ENCODE data around the gene BCL10. TPM values are rescaled to one million over a fixed set of nuclear protein-coding genes. Genes with fewer than 3 reads are reported as not detected.
"Not testable (repeated sequence)": the region's sequence is repeated elsewhere in the genome, so short reads cannot be mapped to it uniquely, and the experiment has no call there.

Gene BCL10
- total RNA-seq, 2 experiments from 2014 or later, result 30.6 to 32.3 TPM

GRCh38 chr1:85259118-85259911, 17.1 kb downstream of the BCL10 start, which contains the start of gene C1orf52:
C1orf52 (minus strand) TSS chr1:85259662; CDS start chr1:85259633, 29 bp downstream.
- peak within 1 kb of the TSS; percentile 87 for H3K4me3 Mint-ChIP-seq
- peak; percentile 93 for TF ChIP-seq CTCF (IDR thresholded peaks at IDR 0.05)
- no peaks in the 10 kb centered on the region for H3K27me3 Mint-ChIP-seq
- H3K36me3 Mint-ChIP-seq (ENCODE audit: low read depth), result peaks cover 26% of the 10 kb centered on the region
- ATAC-seq, result peak; percentile 99
- DNase-seq, result peak; percentile 98
- intact Hi-C loops (cut with micrococcal nuclease), result loop anchor here (1.0 to 5.0 kb wide), 2 partner anchors 152 to 314 kb away; no protein-coding TSS in a partner anchor
- peaks cover 5% of the 10 kb centered on the region for H3K9me3 Mint-ChIP-seq
- POLR2A ChIA-PET, result interaction anchor here (0.6 to 3.5 kb wide), 7 partner anchors 14 to 314 kb away, joined by 3 to 24 read pairs (median 4); partner anchors contain the start of genes BCL10 and SYDE2
- H3K4me1 Mint-ChIP-seq (ENCODE audit: low read depth), result peaks cover 36% of the 10 kb centered on the region
- H3K27ac Mint-ChIP-seq, result peak within 1 kb of the TSS; percentile 96
- CTCF ChIA-PET, result interaction anchor here (0.6 to 9.3 kb wide), 43 partner anchors 11 to 1153 kb away, joined by 3 to 167 read pairs (median 4); partner anchors contain the start of gene BCL10

- CTCF ChIA-PET, result interaction anchor here (0.6 to 9.3 kb wide), 38 partner anchors 10 to 1153 kb away, joined by 3 to 167 read pairs (median 4); partner anchors contain the start of gene BCL10
- no peak for TF ChIP-seq CTCF (IDR thresholded peaks at IDR 0.05)
- peaks cover 5% of the 10 kb centered on the region for H3K9me3 Mint-ChIP-seq
- DNase-seq (no peak), ATAC-seq (no peak)
- peaks cover 37% of the 10 kb centered on the region for H3K4me1 Mint-ChIP-seq (ENCODE audit: low read depth)
- H3K27ac Mint-ChIP-seq, result peak overlapping the region; percentile 96
- no peaks in the 10 kb centered on the region for H3K27me3 Mint-ChIP-seq
- intact Hi-C loops (cut with micrococcal nuclease), result loop anchor here (1.0 to 5.0 kb wide), 2 partner anchors 151 to 313 kb away; no protein-coding TSS in a partner anchor
- H3K36me3 Mint-ChIP-seq (ENCODE audit: low read depth), result peaks cover 27% of the 10 kb centered on the region
- POLR2A ChIA-PET, result interaction anchor here (1.1 to 3.5 kb wide), 4 partner anchors 17 to 314 kb away, joined by 3 to 24 read pairs (median 4); partner anchors contain the start of genes BCL10 and SYDE2
- peak overlapping the region; percentile 87 for H3K4me3 Mint-ChIP-seq
Measured at GRCh38 chr1:85258536-85259117, 17.8 kb downstream of the BCL10 start.

- POLR2A ChIA-PET; intact Hi-C loops (cut with micrococcal nuclease): not testable (repeated sequence)
Measured at GRCh38 chr1:85249042-85249441, 27.4 kb downstream of the BCL10 start.

GRCh38 chr1:85245891-85246290, 30.5 kb downstream of the BCL10 start:
- ATAC-seq, result no peak
- POLR2A ChIA-PET, result no interaction called here
- intact Hi-C loops (cut with micrococcal nuclease), result no loop called here
- CTCF ChIA-PET, result interaction anchor here (2.2 to 5.3 kb wide), 3 partner anchors 8 to 14 kb away, joined by 9 to 33 read pairs (median 25); partner anchors contain the start of gene C1orf52
- no peaks in the 10 kb centered on the region for H3K27me3 Mint-ChIP-seq
- TF ChIP-seq CTCF (IDR thresholded peaks at IDR 0.05), result no peak
- no peak overlapping the region for H3K27ac Mint-ChIP-seq
- no peak for DNase-seq
- H3K4me1 Mint-ChIP-seq (ENCODE audit: low read depth), result peaks cover 7% of the 10 kb centered on the region
- peaks cover 6% of the 10 kb centered on the region for H3K9me3 Mint-ChIP-seq
- peaks cover 17% of the 10 kb centered on the region for H3K36me3 Mint-ChIP-seq (ENCODE audit: low read depth)
- H3K4me3 Mint-ChIP-seq, result no peak overlapping the region

More at GRCh38 chr1:85249042-85249441, 27.4 kb downstream of the BCL10 start:
- not testable (repeated sequence) for H3K4me3 Mint-ChIP-seq, H3K27ac Mint-ChIP-seq, DNase-seq, ATAC-seq, H3K9me3 Mint-ChIP-seq, H3K27me3 Mint-ChIP-seq
- CTCF ChIA-PET, result interaction anchor here (0.9 to 5.3 kb wide), 6 partner anchors 9 to 305 kb away, joined by 3 to 33 read pairs (median 6); partner anchors contain the start of gene C1orf52
- peaks cover 16% of the 10 kb centered on the region for H3K4me1 Mint-ChIP-seq (ENCODE audit: low read depth)
- H3K36me3 Mint-ChIP-seq (ENCODE audit: low read depth), result peaks cover 25% of the 10 kb centered on the region

- no peak for ATAC-seq
- no peak for TF ChIP-seq CTCF (IDR thresholded peaks at IDR 0.05)
- intact Hi-C loops (cut with micrococcal nuclease), result no loop called here
- H3K27ac Mint-ChIP-seq, result no peak overlapping the region
- H3K27me3 Mint-ChIP-seq, result no peaks in the 10 kb centered on the region
- H3K9me3 Mint-ChIP-seq, result peaks cover 6% of the 10 kb centered on the region
- no peak for DNase-seq
- POLR2A ChIA-PET, result interaction anchor here (0.8 kb wide), 1 partner anchor 452 kb away, joined by 4 read pairs; no protein-coding TSS in a partner anchor
- CTCF ChIA-PET, result interaction anchor here (2.2 to 4.6 kb wide), 3 partner anchors 9 to 301 kb away, joined by 9 to 25 read pairs (median 16); partner anchors contain the start of gene C1orf52
- H3K4me1 Mint-ChIP-seq (ENCODE audit: low read depth), result peaks cover 11% of the 10 kb centered on the region
- H3K4me3 Mint-ChIP-seq, result no peak overlapping the region
- peaks cover 12% of the 10 kb centered on the region for H3K36me3 Mint-ChIP-seq (ENCODE audit: low read depth)
Measured at GRCh38 chr1:85245456-85245855, 31.0 kb downstream of the BCL10 start.
